ENCODE results near the gene STON1. TPM values are rescaled to one million over a fixed set of nuclear protein-coding genes. Genes with fewer than 3 reads are reported as not detected.

STON1 gene
- total RNA-seq, 1 experiment from 2014 or later = 5.5 TPM

- no peak overlapping the region for H4K8ac ChIP-seq (replicated peaks; ENCODE audit: insufficient read length, low read depth, low read length)
- H3K27ac ChIP-seq (ENCODE audit: insufficient read length, low read depth, low read length) = no peak overlapping the region
- no peak overlapping the region for H2BK15ac ChIP-seq (ENCODE audit: low read depth, low read length)
- no peaks in the 10 kb centered on the region for H3K27me3 ChIP-seq (ENCODE audit: insufficient read depth, low read length)
- no CpG with 5 or more reads among the region's 5 CpGs for WGBS (ENCODE audit: extremely low coverage, insufficient read length, low lambda C conversion rate)
- no peak for TF ChIP-seq CTCF (conservative IDR thresholded peaks at IDR 0.05)
- H3K56ac ChIP-seq (ENCODE audit: insufficient read length, low read depth, low read length) = no peak overlapping the region
- H3T11ph ChIP-seq (ENCODE audit: low read length) = no peak overlapping the region
- H2AK5ac ChIP-seq (ENCODE audit: insufficient read length, low read length) = no peak overlapping the region
- no peak overlapping the region for H3K18ac ChIP-seq (ENCODE audit: insufficient read length, low read depth, low read length)
- no peak overlapping the region for H3K4me2 ChIP-seq (ENCODE audit: insufficient read depth, insufficient read length, low read length)
- H4K91ac ChIP-seq (ENCODE audit: insufficient read length, low read depth, low read length) = no peak overlapping the region
- H3K9ac ChIP-seq (ENCODE audit: extremely low read depth, insufficient read length, low read length) = no peak overlapping the region
- H3K79me1 ChIP-seq (ENCODE audit: insufficient read depth, low read depth, low read length, poor library complexity, severe bottlenecking) = no peaks in the 10 kb centered on the region
- H3K4ac ChIP-seq (ENCODE audit: low read depth, low read length) = no peak overlapping the region
- Mint-ChIP-seq H3K9me3 (no peaks in the 10 kb centered on the region; a peak in 1 of 5 replicates), H3K27me3 (ENCODE audit: low read depth) (no peaks in the 10 kb centered on the region; the same call in 1 of the 2 replicates), H3K27ac (peak overlapping the region; percentile 9 to 94 (median 10); a peak in 5 of 7 replicates), H3K4me1 (peaks cover 20 to 25% of the 10 kb centered on the region in 2 experiments), H3K36me3 (ENCODE audit: insufficient read depth in 1 of 3, low read depth in 3 of 3) (peaks cover 0 to 15% (median 0%) of the 10 kb centered on the region in 3 experiments; a peak in 4 of 7 replicates), H3K4me3 (no peak overlapping the region)
- H3K14ac ChIP-seq (ENCODE audit: insufficient read depth, low read length) = no peak overlapping the region
- no peak for DNase-seq
- no peak overlapping the region for H2BK20ac ChIP-seq (ENCODE audit: low read depth, low read length, poor library complexity, severe bottlenecking)
- H3K23ac ChIP-seq (ENCODE audit: insufficient read length, low read depth, low read length) = no peak overlapping the region
- no peaks in the 10 kb centered on the region for H4K20me1 ChIP-seq (ENCODE audit: control insufficient read depth, insufficient read depth, insufficient read length)
- H2BK12ac ChIP-seq (ENCODE audit: insufficient read length, low read depth, low read length) = no peak overlapping the region
- peaks cover 10% of the 10 kb centered on the region for H3K23me2 ChIP-seq (ENCODE audit: insufficient read length, low read depth, low read length, poor library complexity, severe bottlenecking)
- H3K4me1 ChIP-seq (ENCODE audit: insufficient read depth, low read length) = peaks cover 3% of the 10 kb centered on the region; the same call in 1 of the 2 replicates
- H3K9me3 ChIP-seq (ENCODE audit: control insufficient read depth, low read depth, low read length) = no peaks in the 10 kb centered on the region
- no peak overlapping the region for H2BK120ac ChIP-seq (ENCODE audit: low read depth, low read length, poor library complexity, severe bottlenecking)
- no peak overlapping the region for H2BK5ac ChIP-seq (ENCODE audit: insufficient read length, low read length)
- H4K5ac ChIP-seq (ENCODE audit: insufficient read length, low read depth, low read length) = no peak overlapping the region
- H3K79me2 ChIP-seq (ENCODE audit: insufficient read depth, low read length) = no peaks in the 10 kb centered on the region
- no peak overlapping the region for H2AFZ ChIP-seq (ENCODE audit: low read length)
These were observed 4.8 kb downstream of the STON1 start for GRCh38 chr2:48534781-48535180.

Data from H9 (cell line).